ENCODE data around the gene GAB3. TPM values are rescaled to one million over a fixed set of nuclear protein-coding genes. Genes with fewer than 3 reads are reported as not detected.
"Not testable (repeated sequence)": the region's sequence is repeated elsewhere in the genome, so short reads cannot be mapped to it uniquely, and the experiment has no call there.

GAB3 gene
- total RNA-seq, 1 donor from 2014 or later = 0.14 TPM

GRCh38 chrX:154649503-154650220 lies 101.2 kb downstream of the GAB3 start:
- Mint-ChIP-seq H3K4me3 (ENCODE audit: low read depth) (no peak overlapping the region), H3K4me1 (ENCODE audit: low read depth) (no peaks in the 10 kb centered on the region), H3K27ac (no peak overlapping the region), H3K9me3 (ENCODE audit: low read depth) (no peaks in the 10 kb centered on the region), H3K27me3 (no peaks in the 10 kb centered on the region), H3K36me3 (ENCODE audit: insufficient read depth) (no peaks in the 10 kb centered on the region)
- no peak for DNase-seq (ENCODE audit: low spot score, unreplicated experiment)
- TF ChIP-seq CTCF (IDR thresholded peaks at IDR 0.05; ENCODE audit: unreplicated experiment) = no peak

GRCh38 chrX:154648931-154649330 lies 101.9 kb downstream of the GAB3 start:
- H3K36me3 Mint-ChIP-seq (ENCODE audit: insufficient read depth) = no peaks in the 10 kb centered on the region
- H3K27ac Mint-ChIP-seq = no peak overlapping the region
- no peak for DNase-seq (ENCODE audit: low spot score, unreplicated experiment)
- H3K4me3 Mint-ChIP-seq (ENCODE audit: low read depth) = no peak overlapping the region
- H3K27me3 Mint-ChIP-seq = no peaks in the 10 kb centered on the region
- H3K4me1 Mint-ChIP-seq (ENCODE audit: low read depth) = no peaks in the 10 kb centered on the region
- no peak for TF ChIP-seq CTCF (IDR thresholded peaks at IDR 0.05; ENCODE audit: unreplicated experiment)
- H3K9me3 Mint-ChIP-seq (ENCODE audit: low read depth) = no peaks in the 10 kb centered on the region

- not testable (repeated sequence) for H3K9me3 Mint-ChIP-seq (ENCODE audit: low read depth); H3K4me1 Mint-ChIP-seq (ENCODE audit: low read depth); H3K4me3 Mint-ChIP-seq (ENCODE audit: low read depth); DNase-seq (ENCODE audit: low spot score, unreplicated experiment); H3K27me3 Mint-ChIP-seq; H3K36me3 Mint-ChIP-seq (ENCODE audit: insufficient read depth); H3K27ac Mint-ChIP-seq
Measured at GRCh38 chrX:154645745-154646378, 105.0 kb downstream of the GAB3 start.

GRCh38 chrX:154643708-154644107 lies 107.2 kb downstream of the GAB3 start:
- not testable (repeated sequence) for H3K27me3 Mint-ChIP-seq; H3K36me3 Mint-ChIP-seq (ENCODE audit: insufficient read depth); H3K4me1 Mint-ChIP-seq (ENCODE audit: low read depth); H3K4me3 Mint-ChIP-seq (ENCODE audit: low read depth); H3K9me3 Mint-ChIP-seq (ENCODE audit: low read depth); H3K27ac Mint-ChIP-seq; DNase-seq (ENCODE audit: low spot score, unreplicated experiment)

- not testable (repeated sequence) for H3K4me3 Mint-ChIP-seq (ENCODE audit: low read depth)
Measured at GRCh38 chrX:154641740-154642139, 109.1 kb downstream of the GAB3 start.

GRCh38 chrX:154633661-154634060 lies 117.2 kb downstream of the GAB3 start:
- not testable (repeated sequence) for DNase-seq (ENCODE audit: low spot score, unreplicated experiment); H3K27me3 Mint-ChIP-seq; H3K9me3 Mint-ChIP-seq (ENCODE audit: low read depth); H3K4me3 Mint-ChIP-seq (ENCODE audit: low read depth); H3K4me1 Mint-ChIP-seq (ENCODE audit: low read depth); H3K36me3 Mint-ChIP-seq (ENCODE audit: insufficient read depth); H3K27ac Mint-ChIP-seq

More at GRCh38 chrX:154641740-154642139, 109.1 kb downstream of the GAB3 start:
- not testable (repeated sequence) for H3K4me1 Mint-ChIP-seq (ENCODE audit: low read depth); DNase-seq (ENCODE audit: low spot score, unreplicated experiment); H3K27ac Mint-ChIP-seq; H3K27me3 Mint-ChIP-seq; H3K36me3 Mint-ChIP-seq (ENCODE audit: insufficient read depth); H3K9me3 Mint-ChIP-seq (ENCODE audit: low read depth)

- H3K9me3 Mint-ChIP-seq (ENCODE audit: low read depth); H3K36me3 Mint-ChIP-seq (ENCODE audit: insufficient read depth); DNase-seq (ENCODE audit: low spot score, unreplicated experiment); H3K27ac Mint-ChIP-seq; H3K4me3 Mint-ChIP-seq (ENCODE audit: low read depth); H3K4me1 Mint-ChIP-seq (ENCODE audit: low read depth); H3K27me3 Mint-ChIP-seq: not testable (repeated sequence)
Measured at GRCh38 chrX:154630949-154631348, 119.9 kb downstream of the GAB3 start.

- not testable (repeated sequence) for H3K27me3 Mint-ChIP-seq
Measured at GRCh38 chrX:154628960-154629359, 121.9 kb downstream of the GAB3 start.

More at GRCh38 chrX:154628960-154629359, 121.9 kb downstream of the GAB3 start:
- H3K4me3 Mint-ChIP-seq (ENCODE audit: low read depth); H3K27ac Mint-ChIP-seq; DNase-seq (ENCODE audit: low spot score, unreplicated experiment); H3K9me3 Mint-ChIP-seq (ENCODE audit: low read depth); H3K36me3 Mint-ChIP-seq (ENCODE audit: insufficient read depth); H3K4me1 Mint-ChIP-seq (ENCODE audit: low read depth): not testable (repeated sequence)

Other genes starting within 250 kb of the GAB3 start
- 29.5 and 34.3 TPM in 2 replicates for gene FAM3A, start 234.8 kb downstream of the GAB3 start, total RNA-seq
- 47.7 and 55.1 TPM in 2 replicates for gene G6PD, start 204.2 kb downstream of the GAB3 start, total RNA-seq
- 16.7 and 19.1 TPM in 2 replicates for gene IKBKG, start 203.5 kb downstream of the GAB3 start, total RNA-seq
- not detected in 2 replicates for gene CTAG1A, start 165.9 kb downstream of the GAB3 start, total RNA-seq
- gene CTAG1B, start 131.8 kb downstream of the GAB3 start, total RNA-seq = not detected in 2 replicates
- gene CTAG2, start 97.5 kb downstream of the GAB3 start, total RNA-seq = not detected in 2 replicates
- 58.5 and 61.0 TPM in 2 replicates for gene DKC1, start 11.8 kb upstream of the GAB3 start, total RNA-seq
- 4.9 and 6.3 TPM in 2 replicates for gene MPP1, start 54.4 kb upstream of the GAB3 start, total RNA-seq
- gene SMIM9, start 83.6 kb upstream of the GAB3 start, total RNA-seq = not detected in 2 replicates
- gene F8A1, start 135.3 kb upstream of the GAB3 start, total RNA-seq = 18.6 and 18.8 TPM in 2 replicates

Data from progenitor cell of endocrine pancreas (in vitro differentiated cells).